Thyroid gland (tissue), 4 donors: ENCODE measurements around the gene PTPRN2.
"Not testable (repeated sequence)": the region's sequence is repeated elsewhere in the genome, so short reads cannot be mapped to it uniquely, and the experiment has no call there.

Experiments
- POLR2A ChIP-seq, 2 donors: fragments of 450-650 bp; IDR thresholded peaks; one replicate each; pipeline ENCODE4 v1.6.1; 2017; ENCODE audit warnings: antibody characterized with exemption in 2 of 2, mild to moderate bottlenecking in 2 of 2, moderate library complexity in 1 of 2
- TF ChIP-seq, protein P1 (sequence below), 6 experiments: fragments of 200-600 bp in 3 of 6; fragments of 450-650 bp in 3 of 6; sonication (generic) in 3 of 6; IDR thresholded peaks; one replicate each; pipeline ENCODE4 v1.5.1; 2016 to 2019; ENCODE audit warnings: antibody characterized with exemption in 6 of 6, mild to moderate bottlenecking in 2 of 6, inconsistent platforms in 1 of 6, moderate library complexity in 1 of 6

GRCh38 chr7:157563467-157564135 is 1024.0 kb downstream of the PTPRN2 start:
- not testable (repeated sequence) for TF ChIP-seq POLR2A (IDR thresholded peaks at IDR 0.05)
- TF ChIP-seq, protein P1, sequence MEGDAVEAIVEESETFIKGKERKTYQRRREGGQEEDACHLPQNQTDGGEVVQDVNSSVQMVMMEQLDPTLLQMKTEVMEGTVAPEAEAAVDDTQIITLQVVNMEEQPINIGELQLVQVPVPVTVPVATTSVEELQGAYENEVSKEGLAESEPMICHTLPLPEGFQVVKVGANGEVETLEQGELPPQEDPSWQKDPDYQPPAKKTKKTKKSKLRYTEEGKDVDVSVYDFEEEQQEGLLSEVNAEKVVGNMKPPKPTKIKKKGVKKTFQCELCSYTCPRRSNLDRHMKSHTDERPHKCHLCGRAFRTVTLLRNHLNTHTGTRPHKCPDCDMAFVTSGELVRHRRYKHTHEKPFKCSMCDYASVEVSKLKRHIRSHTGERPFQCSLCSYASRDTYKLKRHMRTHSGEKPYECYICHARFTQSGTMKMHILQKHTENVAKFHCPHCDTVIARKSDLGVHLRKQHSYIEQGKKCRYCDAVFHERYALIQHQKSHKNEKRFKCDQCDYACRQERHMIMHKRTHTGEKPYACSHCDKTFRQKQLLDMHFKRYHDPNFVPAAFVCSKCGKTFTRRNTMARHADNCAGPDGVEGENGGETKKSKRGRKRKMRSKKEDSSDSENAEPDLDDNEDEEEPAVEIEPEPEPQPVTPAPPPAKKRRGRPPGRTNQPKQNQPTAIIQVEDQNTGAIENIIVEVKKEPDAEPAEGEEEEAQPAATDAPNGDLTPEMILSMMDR (IDR thresholded peaks at IDR 0.05), result not testable (repeated sequence)
